Esophagus squamous epithelium (tissue), 5 donors: ENCODE measurements around the gene DKK3. TPM values are rescaled to one million over a fixed set of nuclear protein-coding genes. Genes with fewer than 3 reads are reported as not detected.

Experiments
- DNase-seq: peaks from one replicate; lab custom pipeline; 2025; lab: John Stamatoyannopoulos, UW
- H3K27ac ChIP-seq, 4 donors: fragments of 200-600 bp; sonication (generic); one replicate each; pipeline ENCODE4 v1.5.1; 2016 to 2019; ENCODE audit warnings: mild to moderate bottlenecking in 1 of 4
- H3K27me3 ChIP-seq, 4 donors: fragments of 200-600 bp; sonication (generic); 1 replicate in 3 of 4; 2 replicates in 1 of 4; pipeline versions ENCODE4 v1.5.1 to v1.6.0; 2017 to 2021; ENCODE audit warnings: antibody characterized with exemption in 1 of 4
- H3K36me3 ChIP-seq, 3 donors: fragments of 200-600 bp; sonication (generic); one replicate each; pipeline ENCODE4 v1.5.1; 2016 to 2019
- H3K4me1 ChIP-seq, 3 donors: fragments of 200-600 bp; sonication (generic); one replicate each; pipeline ENCODE4 v1.5.1; 2017 to 2019
- H3K4me3 ChIP-seq, 4 donors: fragments of 200-600 bp; sonication (generic); 1 replicate in 3 of 4; 2 replicates in 1 of 4; pipeline ENCODE4 v1.5.1; 2016 to 2019; ENCODE audit warnings: mild to moderate bottlenecking in 2 of 4, moderate library complexity in 1 of 4
- H3K9me3 ChIP-seq, 3 donors: fragments of 200-600 bp; sonication (generic); one replicate each; pipeline ENCODE4 v1.5.1; 2016 to 2019
- CTCF ChIP-seq, 6 experiments: fragments of 450-650 bp in 4 of 6; fragments of 200-600 bp in 2 of 6; sonication (generic) in 2 of 6; IDR thresholded peaks; one replicate each; pipeline ENCODE4 v1.5.1; 2016 to 2019; ENCODE audit warnings: antibody characterized with exemption in 6 of 6, mild to moderate bottlenecking in 4 of 6, moderate library complexity in 4 of 6
- POLR2A ChIP-seq, 4 donors: fragments of 450-650 bp; IDR thresholded peaks; one replicate each; pipeline ENCODE4 v1.6.1; 2017; ENCODE audit warnings: antibody characterized with exemption in 4 of 4, mild to moderate bottlenecking in 4 of 4, moderate library complexity in 3 of 4
- WGBS, 2 donors: methylation state at CpG; one replicate each; pipeline ENCODE4 v1.1.5; 2018; 5-methylcytosine and 5-hydroxymethylcytosine counted together
- intact Hi-C: fragments of 100-400 bp; cut with DNase I; formaldehyde crosslinking; loops from one replicate; pipeline ENCODE4 v1.15.0; 2022
- total RNA-seq, 4 donors: library from RNA; depleted of rRNA; stranded (reverse); fragments of >200 nt; gene quantifications; one replicate each; pipeline ENCODE4 v1.1.0, GENCODE V29; 2016
- donor health status: DM: yes; HTN: yes; CAD: no.

Gene DKK3
- total RNA-seq, 4 donors from 2014 or later = 24.8 to 112 (median 44.5) TPM

- peak overlapping the region in 2 of 4 donors; percentile 44 to 79 for H3K27ac ChIP-seq
- WGBS, 2 donors = 71 to 72% methylated on average over 10 of the region's 15 CpGs
- peaks cover 18 to 47% (median 26%) of the 10 kb centered on the region in 3 donors for H3K4me1 ChIP-seq
- H3K9me3 ChIP-seq = no peaks in the 10 kb centered on the region
- no peaks in the 10 kb centered on the region for H3K36me3 ChIP-seq
- peaks cover 0 to 49% (median 0%) of the 10 kb centered on the region in 4 donors for H3K27me3 ChIP-seq
- intact Hi-C loops = no loop called here
- H3K4me3 ChIP-seq = peak overlapping the region in 3 of 4 donors; percentile 49 to 81 (median 57)
- DNase-seq = no peak
- no peak for TF ChIP-seq POLR2A (IDR thresholded peaks at IDR 0.05)
- TF ChIP-seq CTCF (IDR thresholded peaks at IDR 0.05) = no peak
Measured at GRCh38 chr11:12009617-12010321, 1.3 kb upstream of the DKK3 start.

GRCh38 chr11:12008790-12009616 lies 577 bp upstream of the DKK3 start:
- H3K27ac ChIP-seq = peak overlapping the region; percentile 63 to 79 (median 74)
- peak overlapping the region; percentile 38 to 81 (median 53) for H3K4me3 ChIP-seq
- peaks cover 0 to 50% (median 0%) of the 10 kb centered on the region in 4 donors for H3K27me3 ChIP-seq
- H3K9me3 ChIP-seq = no peaks in the 10 kb centered on the region
- WGBS, 2 donors = 1 to 3% methylated on average over 13 to 21 of the region's 76 CpGs
- intact Hi-C loops = no loop called here
- no peak for TF ChIP-seq CTCF (IDR thresholded peaks at IDR 0.05)
- no peak for TF ChIP-seq POLR2A (IDR thresholded peaks at IDR 0.05)
- no peak for DNase-seq
- H3K36me3 ChIP-seq = no peaks in the 10 kb centered on the region
- peaks cover 18 to 53% (median 26%) of the 10 kb centered on the region in 3 donors for H3K4me1 ChIP-seq

- WGBS, 2 donors = 17 to 73% methylated on average over 1 to 3 of the region's 5 CpGs
- Histone ChIP-seq H3K9me3 (no peaks in the 10 kb centered on the region), H3K27me3 (peaks cover 0 to 50% (median 0%) of the 10 kb centered on the region in 4 donors), H3K4me1 (peaks cover 18 to 53% (median 26%) of the 10 kb centered on the region in 3 donors), H3K36me3 (no peaks in the 10 kb centered on the region), H3K4me3 (peak overlapping the region in 3 of 4 donors; percentile 49 to 81 (median 57)), H3K27ac (peak overlapping the region; percentile 63 to 79 (median 74))
- DNase-seq = no peak
- TF ChIP-seq CTCF (IDR thresholded peaks at IDR 0.05) (no peak), POLR2A (IDR thresholded peaks at IDR 0.05) (no peak)
- intact Hi-C loops = no loop called here
Measured at GRCh38 chr11:12007230-12007593, 1.2 kb downstream of the DKK3 start.

GRCh38 chr11:12006552-12007229 lies 1.7 kb downstream of the DKK3 start:
- intact Hi-C loops = no loop called here
- Histone ChIP-seq H3K4me1 (peaks cover 18 to 53% (median 26%) of the 10 kb centered on the region in 3 donors), H3K27me3 (peaks cover 0 to 50% (median 0%) of the 10 kb centered on the region in 4 donors), H3K4me3 (peak overlapping the region in 3 of 4 donors; percentile 49 to 81 (median 57)), H3K36me3 (peaks cover 0 to 2% (median 0%) of the 10 kb centered on the region in 3 donors), H3K9me3 (no peaks in the 10 kb centered on the region), H3K27ac (peak overlapping the region in 3 of 4 donors; percentile 70 to 79 (median 77))
- WGBS, 2 donors = 83 to 86% methylated on average over 3 to 4 of the region's 7 CpGs
- DNase-seq = no peak
- TF ChIP-seq POLR2A (IDR thresholded peaks at IDR 0.05) = no peak
- TF ChIP-seq CTCF (IDR thresholded peaks at IDR 0.05) = no peak
